ENCODE data around the gene NALCN.

NALCN gene

DNA sequence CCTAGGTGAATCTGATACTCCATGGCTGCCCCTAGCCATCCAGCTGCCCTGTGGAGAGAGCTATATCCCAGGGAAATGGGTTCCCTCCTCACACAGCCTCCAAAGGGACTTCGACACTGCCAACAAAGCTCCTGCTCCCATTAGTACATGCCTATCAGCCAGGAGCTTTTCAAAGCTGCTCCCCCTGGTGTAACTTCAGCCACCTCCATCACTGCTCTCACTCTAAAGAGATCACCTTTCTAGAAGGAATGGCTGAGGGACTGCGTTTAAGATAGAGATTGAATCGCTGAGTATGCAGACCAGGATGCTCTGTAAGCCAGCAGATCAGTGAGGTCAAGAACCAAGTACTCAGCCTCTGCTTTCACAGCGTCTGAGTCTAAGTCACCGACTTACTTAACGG, 213.7 kb downstream of the NALCN start:
- DNase-seq: no peak

DNA sequence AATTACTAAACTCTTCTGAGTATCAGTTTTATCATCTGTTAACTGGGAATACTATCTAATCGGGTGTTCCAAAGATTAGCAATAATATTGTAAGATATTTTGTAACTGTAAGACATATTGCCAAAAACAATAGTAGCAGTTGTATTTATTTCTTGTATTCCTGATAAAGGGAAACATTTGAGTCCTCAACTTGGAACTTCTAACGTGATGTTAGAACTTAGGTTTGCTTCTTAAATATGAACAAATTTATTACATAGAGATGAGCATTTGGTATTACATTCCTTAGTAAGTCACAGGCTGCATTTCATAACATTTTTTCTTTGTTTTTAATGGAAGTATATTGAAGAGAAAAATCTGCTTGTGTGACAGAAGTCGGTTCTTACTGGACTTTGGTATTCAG, 225.3 kb downstream of the NALCN start:
- DNase-seq: no peak

DNA sequence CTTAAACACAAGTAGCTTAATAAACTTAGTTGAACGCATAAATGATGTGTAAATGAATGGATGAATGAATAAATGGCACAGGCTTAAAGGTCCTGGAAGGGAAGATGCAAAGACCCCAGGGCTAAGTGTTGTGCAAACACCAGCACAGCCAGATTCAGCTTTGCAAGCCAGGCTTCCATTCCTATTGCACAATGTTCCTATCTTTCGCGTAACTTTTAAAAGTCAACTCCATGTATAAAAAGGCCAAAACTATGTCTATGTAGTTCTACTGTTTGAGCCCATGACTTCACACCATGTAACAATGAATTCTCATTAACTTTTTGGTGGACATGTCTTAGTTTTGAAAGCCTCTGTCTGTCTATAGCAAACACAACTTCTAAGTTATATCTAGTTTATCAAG, 226.0 kb downstream of the NALCN start:
- no peak for DNase-seq

DNA sequence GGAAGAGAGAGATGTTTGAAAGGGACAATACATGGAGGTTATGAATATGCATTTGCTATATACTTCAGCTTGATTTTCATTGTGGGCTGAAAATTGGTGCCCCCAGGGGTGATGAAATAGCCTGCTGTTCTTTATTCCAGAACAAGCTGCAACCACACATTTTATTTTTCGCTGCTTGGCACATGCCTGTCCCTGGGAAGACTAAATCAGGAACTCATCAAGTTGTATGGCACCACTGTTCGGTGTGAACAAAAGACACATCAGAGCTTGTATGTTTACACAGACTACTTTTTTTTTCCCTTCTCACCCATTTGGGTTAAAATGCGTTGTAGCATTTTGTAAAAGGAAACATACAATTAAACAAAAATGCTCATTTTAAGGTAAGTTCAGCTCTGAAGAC, 230.7 kb downstream of the NALCN start:
- no peak for DNase-seq

DNA sequence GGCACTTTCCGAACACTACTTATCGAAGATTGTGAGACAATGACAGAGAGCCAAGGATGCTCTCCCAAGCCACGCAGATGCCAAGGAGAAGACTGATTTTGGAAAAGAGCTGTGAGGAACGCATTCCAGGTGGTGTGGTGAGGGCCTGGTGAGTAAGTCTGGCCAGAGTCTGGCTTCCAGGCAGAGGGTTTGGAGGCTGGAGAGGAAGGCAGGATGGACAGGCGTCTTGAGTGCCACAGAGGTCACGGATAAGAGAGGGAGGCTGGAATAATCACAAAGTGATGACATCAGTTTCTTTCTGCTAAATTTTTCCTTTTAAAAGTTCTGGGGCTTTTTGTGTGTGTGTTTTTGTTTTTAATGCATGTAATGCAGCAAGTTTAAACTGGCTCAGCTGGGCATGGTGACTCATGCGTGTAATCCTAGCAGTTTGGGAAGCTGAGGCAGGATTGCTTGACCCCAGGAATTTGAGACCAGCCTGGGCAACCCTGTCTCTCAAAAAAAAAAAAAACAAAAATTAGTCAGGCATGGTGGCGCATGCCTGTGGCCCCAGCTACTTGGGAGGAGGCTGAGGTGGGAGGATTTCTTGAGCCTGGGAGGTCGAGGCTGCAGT, 235.1 kb downstream of the NALCN start:
- DNase-seq: no peak

DNA sequence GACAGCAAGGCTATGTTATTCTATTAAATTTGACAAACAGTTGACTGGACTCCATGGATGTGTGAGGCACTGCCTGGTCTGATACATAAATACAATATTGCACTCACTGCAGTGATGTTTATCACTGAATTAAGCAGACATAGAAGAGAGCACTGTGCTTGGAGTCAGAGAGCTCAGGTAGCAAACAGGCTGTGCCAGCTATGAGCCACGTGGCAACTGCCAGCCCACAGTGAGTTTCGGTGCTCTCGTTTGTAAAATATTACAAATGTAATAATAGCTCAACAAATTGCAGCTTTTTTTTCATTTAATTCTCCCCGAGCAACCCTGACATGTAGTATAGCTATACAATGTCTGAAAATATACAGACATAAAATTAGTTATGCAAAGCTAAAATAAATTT, 237.3 kb downstream of the NALCN start:
- no peak for DNase-seq

DNA sequence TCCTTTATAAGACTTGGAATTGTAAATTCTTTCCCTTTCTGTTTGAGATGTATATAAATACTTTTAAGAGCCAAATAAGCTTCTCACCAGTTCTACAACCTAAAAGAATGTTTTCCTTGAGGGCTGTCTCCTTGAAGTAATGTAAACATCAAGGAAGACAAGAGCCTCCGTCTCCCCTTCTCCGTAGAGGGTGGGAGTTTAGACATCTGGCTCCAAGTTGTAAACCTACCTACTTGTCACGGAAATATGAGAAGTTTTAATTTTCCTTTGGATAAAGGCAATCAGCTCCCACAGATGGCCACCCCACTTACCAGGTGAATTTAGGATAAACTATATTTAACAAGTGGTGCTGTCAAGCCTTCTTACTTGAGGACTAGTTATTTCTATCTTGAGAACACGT, 237.9 kb downstream of the NALCN start:
- no peak for DNase-seq

DNA sequence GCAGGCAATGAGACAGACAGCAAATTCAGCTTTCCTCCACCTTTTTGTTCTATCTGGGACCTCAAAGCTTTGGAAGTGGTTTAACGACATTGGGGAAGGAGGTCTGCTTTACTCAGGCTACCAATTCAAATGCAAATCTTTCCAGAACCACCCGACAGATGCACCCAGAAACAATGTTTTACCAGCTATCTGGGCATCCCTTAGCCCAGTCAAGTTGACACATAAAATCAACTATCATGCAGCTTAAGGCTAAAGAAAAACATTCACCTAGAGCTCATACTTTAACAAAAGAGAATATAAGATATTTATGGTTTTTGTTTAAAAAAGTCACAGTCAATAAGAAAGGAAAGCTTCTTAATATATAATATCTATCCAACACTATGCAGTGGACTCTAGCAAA, 246.0 kb downstream of the NALCN start:
- DNase-seq: no peak

DNA sequence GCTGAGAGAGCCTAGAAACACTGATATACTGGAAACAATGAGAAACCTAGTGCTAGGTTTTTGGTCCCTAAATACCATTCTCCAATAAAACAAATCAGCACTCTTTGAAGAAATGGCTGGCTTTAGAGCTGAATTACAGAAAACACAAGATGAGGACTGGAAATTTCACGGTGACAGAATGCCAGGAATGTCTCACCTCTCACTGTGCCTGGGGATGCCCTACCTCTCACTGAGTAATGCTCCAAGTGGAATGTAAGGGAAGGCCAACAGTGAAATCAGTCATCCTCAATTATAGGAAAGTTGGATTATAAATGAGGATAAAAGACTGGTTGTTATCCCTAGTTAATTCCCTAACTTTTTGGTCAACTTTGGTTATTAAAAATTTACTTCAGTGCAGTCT, 259.0 kb downstream of the NALCN start:
- peak; percentile 72 for DNase-seq

DNA sequence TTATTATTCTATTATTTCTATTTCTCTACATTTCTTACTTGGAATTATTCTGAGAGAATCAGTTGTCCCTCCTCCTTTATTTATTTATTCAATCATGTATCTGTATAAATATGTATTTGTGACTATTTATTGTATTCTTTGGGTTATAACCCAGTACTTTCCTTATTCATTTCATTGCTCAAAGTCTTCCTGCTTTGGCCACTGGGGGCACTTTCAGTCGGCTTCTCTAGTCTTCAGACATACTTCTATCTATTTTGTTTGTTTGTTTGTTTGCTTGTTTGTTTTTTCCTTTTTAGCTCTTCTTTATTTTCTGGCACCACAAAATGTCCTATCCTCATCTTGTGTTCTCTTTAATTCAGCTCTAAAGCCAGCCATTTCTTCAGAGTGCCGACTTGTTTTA, 260.4 kb downstream of the NALCN start:
- DNase-seq: no peak

DNA sequence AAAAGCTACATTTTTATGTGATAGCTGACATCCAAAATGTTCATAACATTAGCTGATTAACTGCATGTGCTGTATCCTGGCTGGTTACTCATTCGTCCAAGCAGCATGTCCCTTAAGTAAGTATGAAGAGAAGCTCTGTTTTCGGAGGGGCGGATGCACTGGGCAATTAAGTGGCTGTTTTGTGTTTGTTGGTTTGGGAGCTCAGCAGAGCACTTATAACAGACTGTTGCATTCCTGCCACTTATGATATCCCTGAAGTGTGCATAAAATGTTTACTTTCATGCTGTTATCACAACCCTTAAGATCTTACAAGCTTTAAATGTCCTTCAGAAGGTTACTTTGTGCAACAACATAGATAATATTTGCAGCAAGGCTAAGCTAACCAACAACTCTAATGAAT, 264.1 kb downstream of the NALCN start:
- no peak for DNase-seq

DNA sequence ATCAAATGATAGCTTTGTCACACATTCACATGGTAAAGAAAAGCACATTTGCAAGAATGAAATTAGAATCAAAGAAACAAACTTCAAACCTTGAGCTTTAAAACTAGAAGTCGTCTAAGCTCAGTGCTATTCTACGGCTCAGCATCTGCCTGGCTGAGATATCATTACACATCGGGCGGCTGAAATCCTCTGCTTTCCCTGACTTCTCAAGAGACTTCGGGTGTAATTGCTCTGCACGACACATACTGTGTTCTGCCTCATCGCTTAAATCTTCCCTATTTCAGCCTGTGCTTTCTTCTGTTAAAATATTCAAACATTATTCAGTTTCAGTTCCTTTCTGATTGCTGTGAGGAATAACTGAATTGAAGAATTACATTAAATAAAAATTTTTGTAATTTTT, 265.3 kb downstream of the NALCN start:
- DNase-seq: peak; percentile 47

DNA sequence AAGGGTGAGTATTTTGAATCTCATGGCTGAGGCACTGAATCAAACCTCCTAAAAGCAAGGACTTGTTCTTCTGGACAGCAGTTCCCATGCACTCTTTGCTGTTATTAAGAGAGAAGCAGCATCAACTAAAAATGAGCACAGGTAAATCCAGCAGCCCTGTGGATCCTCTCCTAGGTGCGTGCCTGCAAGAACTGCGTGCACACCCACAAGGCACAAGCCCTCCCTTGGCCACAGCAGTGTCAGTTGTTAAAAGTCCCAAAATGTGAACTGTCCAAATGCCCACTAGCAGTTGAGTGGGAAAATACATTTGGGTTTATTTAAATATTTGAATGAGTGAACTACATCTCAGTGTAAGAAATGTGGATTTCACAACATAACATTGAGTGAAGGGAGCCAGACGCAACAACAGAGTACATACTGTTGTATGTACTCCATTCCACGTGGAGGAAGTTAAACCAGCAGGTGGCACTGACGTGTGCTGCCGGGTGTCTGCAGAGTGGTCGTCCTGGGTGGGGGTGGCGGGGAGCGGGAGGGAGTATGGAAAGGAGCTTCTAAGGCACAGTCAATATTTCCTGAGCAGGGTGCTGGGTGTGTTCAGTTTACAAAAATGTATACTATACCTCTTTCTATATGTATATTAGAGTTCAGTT, 266.4 kb downstream of the NALCN start:
- peak; percentile 72 for DNase-seq

DNA sequence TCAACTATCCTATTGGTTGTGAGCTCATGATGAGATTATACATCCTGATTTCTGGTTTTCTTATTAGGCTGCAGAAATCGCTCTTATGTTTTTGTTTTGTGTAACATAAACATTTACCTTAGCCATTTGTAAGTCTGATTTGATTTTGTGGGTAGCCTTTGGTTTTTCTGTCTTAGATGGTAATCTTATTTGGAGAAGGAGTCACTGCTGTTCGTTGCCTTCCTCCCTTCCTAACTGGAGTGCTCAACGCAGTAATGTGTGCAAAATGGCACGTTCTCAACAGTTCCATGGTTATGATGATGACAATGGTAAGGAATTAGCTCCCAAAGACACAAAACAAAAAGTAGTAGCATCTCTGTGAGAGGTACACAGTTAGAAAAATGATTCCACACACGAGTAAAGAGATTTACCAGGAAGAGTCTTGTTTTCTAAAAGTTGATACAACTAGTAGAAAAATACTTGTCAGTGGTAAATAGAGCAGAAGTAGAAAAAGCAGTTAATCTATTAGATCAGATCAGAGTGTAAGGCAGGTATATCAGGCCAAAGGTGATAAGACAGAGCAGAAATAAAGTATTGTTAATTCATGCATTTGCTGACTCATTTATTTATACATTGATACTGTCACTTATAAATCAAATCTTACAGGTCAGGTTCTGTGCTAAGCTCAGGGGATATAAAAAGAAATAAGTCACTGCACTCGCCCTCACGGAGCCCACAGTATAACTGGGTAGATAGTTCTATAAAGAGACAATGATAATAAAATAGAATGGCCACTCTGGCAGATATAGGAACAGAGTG, 270.0 kb downstream of the NALCN start:
- DNase-seq: no peak

DNA sequence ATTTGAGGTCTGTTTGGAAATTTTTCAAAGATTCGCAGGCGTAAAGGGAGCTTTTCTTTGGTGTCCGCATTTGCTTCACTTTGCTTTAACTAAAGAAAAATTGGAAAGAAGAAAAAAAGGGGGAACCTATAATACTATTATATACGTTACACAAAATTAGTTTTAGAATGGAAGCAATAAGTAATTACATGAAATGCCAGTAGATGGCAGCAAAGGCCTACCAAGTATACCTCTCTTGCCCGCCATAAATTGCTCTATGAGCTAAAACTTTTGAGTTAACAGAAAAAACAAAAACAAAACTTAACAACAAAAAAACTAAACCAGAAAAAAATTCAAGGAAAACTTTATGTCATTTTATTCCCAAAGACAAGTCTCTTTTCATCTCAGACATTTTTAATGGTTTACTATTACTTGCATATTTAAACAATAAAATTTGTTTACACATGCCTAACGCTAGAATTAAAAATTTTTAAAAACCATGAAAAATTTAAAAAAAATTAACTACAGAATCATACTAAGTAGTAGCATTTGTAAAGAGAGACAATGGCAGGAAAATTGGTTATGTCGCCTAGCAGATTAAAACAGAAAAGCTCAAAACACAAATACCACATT, 271.4 kb downstream of the NALCN start:
- peak; percentile 56 for DNase-seq

DNA sequence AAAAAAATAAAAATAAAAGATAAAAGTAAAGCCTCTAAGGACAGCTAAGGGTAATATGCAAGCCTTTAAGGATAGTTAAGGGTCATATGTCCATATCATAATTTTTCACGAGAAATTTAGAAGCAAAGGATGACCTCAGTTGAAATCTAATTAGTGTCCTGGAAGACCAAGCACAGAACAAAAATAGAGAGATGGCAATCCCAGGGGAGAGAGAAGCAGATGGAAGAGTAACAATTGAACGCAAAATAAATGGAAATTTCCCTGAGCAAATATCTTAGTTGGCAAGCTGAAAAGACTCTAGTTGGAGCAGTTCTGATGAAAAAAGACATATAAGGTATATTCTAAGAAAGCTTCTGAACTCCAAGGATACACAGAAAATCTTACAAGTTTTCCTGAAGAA, 275.4 kb downstream of the NALCN start:
- DNase-seq: no peak

DNA sequence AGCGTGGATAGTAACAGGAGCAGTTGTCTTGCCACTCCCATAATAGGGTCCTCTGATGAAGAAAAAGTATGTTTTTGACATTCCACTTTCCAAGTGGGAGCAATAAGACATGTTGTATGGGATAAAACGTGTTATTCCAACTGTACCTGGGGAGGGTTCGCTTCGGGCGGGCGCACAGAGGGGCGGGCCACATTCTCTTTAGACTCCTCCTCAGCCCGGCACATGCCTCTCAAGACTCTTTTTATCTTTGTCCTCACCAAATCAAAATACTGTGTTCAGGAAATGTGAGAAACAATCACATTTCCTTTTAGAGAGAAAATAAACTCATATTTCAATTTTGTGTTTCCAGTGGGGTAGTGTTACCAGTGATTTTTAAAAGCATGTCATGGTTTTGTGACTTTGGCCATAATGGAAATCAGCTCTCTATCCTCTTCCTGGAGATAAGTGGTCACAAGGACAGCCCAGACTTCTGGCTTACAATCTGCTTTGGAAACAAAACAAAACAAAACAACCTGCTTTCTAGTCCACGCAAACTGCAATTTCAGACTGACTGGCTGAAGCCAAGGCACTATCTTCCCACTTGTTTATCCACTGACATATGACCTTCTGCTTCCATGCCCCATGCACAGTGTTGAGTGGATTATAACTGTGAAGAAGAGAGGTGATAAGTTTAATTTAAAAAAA, 276.1 kb downstream of the NALCN start:
- no peak for DNase-seq

DNA sequence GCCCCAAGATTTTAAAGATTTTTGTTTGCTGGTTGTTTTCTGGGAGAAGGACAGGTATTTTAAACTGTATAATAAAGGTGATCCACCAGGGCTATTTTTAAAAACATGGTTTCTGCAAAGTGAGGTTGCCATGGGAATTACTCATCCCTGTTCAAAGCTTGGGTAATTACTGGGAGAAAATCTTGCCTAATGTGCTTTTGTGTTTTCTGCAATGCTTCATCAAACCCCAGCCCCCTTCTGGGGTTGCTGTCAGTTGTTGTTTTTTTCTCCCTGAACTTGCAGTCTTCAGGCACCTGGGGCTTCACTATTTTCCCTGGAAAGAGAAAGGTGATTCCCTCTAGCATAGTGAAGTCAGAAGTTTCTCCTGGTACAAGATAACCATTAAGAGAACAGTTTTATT, 277.2 kb downstream of the NALCN start:
- no peak for DNase-seq

DNA sequence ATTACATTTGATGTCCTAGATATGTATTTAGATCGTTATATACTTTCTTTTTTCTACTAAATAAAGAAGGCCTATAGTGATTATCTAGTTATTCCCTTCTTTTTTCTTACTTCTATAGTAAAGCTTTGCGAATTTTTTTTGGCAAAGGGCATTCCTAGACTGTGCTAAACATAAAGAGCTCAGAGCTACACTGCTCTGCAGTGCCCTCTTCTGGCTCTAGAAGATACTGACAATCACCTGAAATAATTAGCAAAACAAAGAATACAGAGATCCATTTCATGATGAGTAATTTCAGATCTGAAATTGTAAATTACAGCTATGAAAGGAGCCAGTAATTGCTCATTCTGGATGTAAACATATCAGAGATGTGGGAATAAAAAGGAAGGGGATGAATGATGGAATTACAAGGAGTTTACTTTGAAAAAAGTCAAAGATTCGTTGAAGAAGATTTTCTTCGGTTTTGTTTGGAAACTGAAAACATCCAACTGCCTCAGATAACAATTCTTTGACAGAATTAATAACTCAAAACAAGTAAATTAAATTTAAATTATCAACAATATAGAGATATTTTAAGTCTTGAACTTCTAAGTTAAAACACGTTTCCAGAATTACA, 288.5 kb downstream of the NALCN start:
- DNase-seq: peak; percentile 50

DNA sequence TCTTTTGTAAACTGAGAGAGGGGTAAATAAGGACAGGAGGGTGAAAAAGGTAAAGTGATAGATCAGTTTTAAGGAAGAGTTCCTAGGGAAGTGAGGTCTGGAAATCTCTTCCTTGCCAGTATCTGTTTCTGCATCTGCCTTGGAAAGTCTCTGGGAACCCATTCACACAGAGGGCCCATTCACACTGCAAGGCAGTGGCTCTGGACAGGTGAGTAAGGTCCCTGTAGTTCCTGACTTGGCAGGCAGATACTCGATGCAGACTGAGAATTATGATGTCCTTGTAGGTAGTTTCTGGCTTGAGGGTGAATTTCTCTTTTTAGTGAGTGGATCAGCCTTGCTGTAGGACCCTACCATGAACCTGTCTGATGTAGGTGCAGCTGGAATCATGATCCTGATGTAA, 293.3 kb downstream of the NALCN start:
- DNase-seq: no peak

DNA sequence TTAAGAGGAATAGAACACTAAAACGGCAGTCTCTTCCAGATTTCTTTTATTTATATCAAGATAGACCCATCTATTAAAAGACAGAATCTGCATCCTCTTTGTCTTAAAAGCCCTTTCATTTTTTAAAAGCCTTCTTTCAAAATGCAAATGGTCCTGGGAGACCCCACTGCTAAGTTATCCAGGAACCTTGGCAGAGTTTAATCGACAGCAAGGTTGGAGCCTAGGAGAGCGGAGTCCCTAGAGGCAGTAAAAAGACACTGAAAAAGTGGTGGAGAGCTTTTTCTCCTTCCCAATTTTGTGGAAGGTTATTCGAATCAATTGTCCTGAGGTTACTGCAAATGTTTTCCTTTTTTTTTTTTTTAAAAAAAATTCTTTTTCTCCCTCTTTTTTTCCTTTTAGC, 294.7 kb downstream of the NALCN start:
- DNase-seq: no peak

DNA sequence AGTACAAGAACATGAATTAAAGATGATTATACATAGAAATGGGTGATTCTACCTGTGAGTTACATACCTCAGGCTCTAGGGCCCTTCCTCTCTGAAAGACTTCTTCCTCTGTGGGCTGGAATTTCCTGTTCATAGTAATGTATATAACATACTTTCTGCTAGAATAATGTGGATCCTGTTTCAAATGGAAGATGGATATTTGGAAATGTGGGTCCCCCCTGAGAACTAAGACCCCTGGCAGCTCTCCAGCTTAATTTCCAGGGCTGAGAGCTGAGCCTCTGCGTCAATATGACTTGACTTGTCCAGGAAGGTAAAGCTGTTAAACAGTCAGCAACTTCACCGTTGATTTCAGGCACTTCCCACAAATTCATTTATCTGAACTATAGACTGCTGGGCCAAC, 296.3 kb downstream of the NALCN start:
- no peak for DNase-seq

DNA sequence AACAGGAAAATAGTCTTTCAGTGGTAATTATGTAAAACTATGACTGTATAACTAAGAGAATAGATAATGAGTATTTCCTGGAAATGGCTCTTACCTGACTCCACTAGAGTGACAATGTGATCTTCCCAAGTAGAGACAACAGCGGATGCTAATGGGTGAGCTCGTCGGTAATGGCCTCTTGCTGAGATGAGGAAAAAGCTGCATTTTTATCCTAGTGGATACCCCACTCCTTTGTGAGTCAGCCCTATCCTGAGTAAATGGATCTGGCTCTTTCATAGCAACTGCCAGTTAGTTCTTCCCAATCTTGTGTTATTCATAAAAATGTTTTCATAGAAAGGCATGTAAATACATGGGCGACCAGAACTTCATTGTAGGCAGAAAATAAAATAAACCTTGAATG, 299.5 kb downstream of the NALCN start:
- DNase-seq: no peak

Data from fibroblast of skin of abdomen (primary cell).